HepG2 (cell line): ENCODE data around the gene RECK. TPM values are rescaled to one million over a fixed set of nuclear protein-coding genes. Genes with fewer than 3 reads are reported as not detected.

ENCODE experiments used
- ATAC-seq: fragments of 200-7000 bp; cut with Tn5 transposase; 3 replicates; pipeline ENCODE4 v1.9.1; 2020; ENCODE audit warnings: mild to moderate bottlenecking, moderate library complexity
- BruUV-seq: library from RNA; stranded (reverse); fragments of 400-500 nt; replicated peaks from 2 replicates; lab custom pipeline; 2021; lab: Mats Ljungman, UMichigan
- CTCF ChIA-PET: fragments of 300-600 bp; formaldehyde crosslinking; extraction: SDS; loops from one replicate; lab custom pipeline; 2021; ENCODE audit warnings: low total read pairs, inconsistent platforms, low intra/inter-chr PET ratio; lab: Yijun Ruan, JAX
- POLR2A ChIA-PET: fragments of 350-600 bp; sonication (Branson Sonifier 250); formaldehyde crosslinking; loops from one replicate; lab custom pipeline; 2020; ENCODE audit warnings: antibody characterized with exemption, inconsistent platforms; lab: Yijun Ruan, JAX
- DNase-seq: peaks from one replicate; pipeline ENCODE4 v3.0.0-alpha.2; 2015; ENCODE audit warnings: low spot score
- FAIRE-seq: peaks from 3 replicates; lab custom pipeline; 2011; peaks lifted over from hg19 to GRCh38; lab: Jason Lieb, UNC
- H2AFZ ChIP-seq: one replicate; pipeline ENCODE4 v1.6.1; 2011; ENCODE audit warnings: low read length, inconsistent platforms
- H3K27ac ChIP-seq: fragments of 300-600 bp; 3 replicates; pipeline ENCODE4 v1.8.0; 2011; ENCODE audit warnings: mixed run types, mild to moderate bottlenecking, mixed read lengths, low read length, inconsistent platforms; ENCODE audit not compliant: insufficient read depth; ENCODE audit errors: extremely low read length
- H3K27me3 ChIP-seq, 2 experiments: fragments of 200-600 bp in 1 of 2; 2 replicates in 1 of 2; 3 replicates in 1 of 2; pipeline versions ENCODE4 v1.6.0 to v1.8.0; 2011; ENCODE audit warnings: low read length in 2 of 2, mild to moderate bottlenecking in 2 of 2, moderate library complexity in 2 of 2, inconsistent platforms in 1 of 2; ENCODE audit not compliant: insufficient read depth in 2 of 2, control insufficient read depth in 1 of 2
- H3K36me3 ChIP-seq, 2 experiments: fragments of 200-600 bp in 1 of 2; replicated peaks in 1 of 2; 2 replicates in 1 of 2; 3 replicates in 1 of 2; pipeline versions ENCODE4 v1.5.1 to v1.8.0; 2011; ENCODE audit warnings: low read length in 2 of 2, inconsistent platforms in 1 of 2; ENCODE audit not compliant: insufficient read depth in 2 of 2, control insufficient read depth in 1 of 2
- H3K4me1 ChIP-seq: 2 replicates; pipeline ENCODE4 v1.5.1; 2012; ENCODE audit warnings: low read length, inconsistent platforms; ENCODE audit not compliant: insufficient read depth
- H3K4me2 ChIP-seq: 2 replicates; pipeline ENCODE4 v1.6.0; 2011; ENCODE audit warnings: low read depth, low read length, inconsistent platforms
- H3K4me3 ChIP-seq, 3 experiments: fragments of 200-600 bp in 1 of 3; sonication (generic), shearing (Covaris generic) in 1 of 3; replicated peaks in 1 of 3; 2 replicates each; pipeline ENCODE4 v1.5.1; 2011 to 2016; ENCODE audit warnings: low read length in 3 of 3, inconsistent platforms in 2 of 3, low read depth in 2 of 3, mild to moderate bottlenecking in 2 of 3, control low read depth in 1 of 3, mixed read lengths in 1 of 3; ENCODE audit not compliant: insufficient read depth in 1 of 3
- H3K79me2 ChIP-seq: one replicate; pipeline ENCODE4 v1.6.1; 2011; ENCODE audit warnings: low read length, inconsistent platforms; ENCODE audit not compliant: insufficient read depth
- H3K9ac ChIP-seq: 2 replicates; pipeline ENCODE4 v1.6.0; 2011; ENCODE audit warnings: mild to moderate bottlenecking, low read depth, low read length, inconsistent platforms; ENCODE audit not compliant: insufficient read depth
- H3K9me3 ChIP-seq: 2 replicates; pipeline ENCODE4 v1.5.1; 2012; ENCODE audit warnings: mild to moderate bottlenecking, low read length
- H4K20me1 ChIP-seq: 2 replicates; pipeline ENCODE4 v1.6.0; 2011; ENCODE audit warnings: inconsistent platforms, mild to moderate bottlenecking, low read length, moderate library complexity; ENCODE audit not compliant: insufficient read depth
- CCAR2 ChIP-seq: fragments of 200-400 bp; formaldehyde crosslinking; optimal IDR thresholded peaks from 2 replicates; pipeline ENCODE3; 2018; ENCODE audit warnings: low read depth, mild to moderate bottlenecking, low read length, moderate library complexity
- KLF15 ChIP-seq: sonication (generic); formaldehyde crosslinking; IDR thresholded peaks from 2 replicates; pipeline ENCODE4 v1.8.1; 2023; ENCODE audit warnings: borderline replicate concordance, mild to moderate bottlenecking, inconsistent platforms, missing genetic modification reagents, mixed read lengths
- NAIF1 ChIP-seq: sonication (generic); formaldehyde crosslinking; IDR thresholded peaks from 2 replicates; pipeline ENCODE4 v1.5.0; 2020; ENCODE audit warnings: mild to moderate bottlenecking, missing genetic modification reagents, borderline replicate concordance
- SP1 ChIP-seq, 2 experiments: fragments of 450-650 bp in 1 of 2; sonication (generic) in 1 of 2; formaldehyde crosslinking in 1 of 2; IDR thresholded peaks; 2 replicates each; pipeline versions ENCODE4 v1.4.0 to v1.6.1; 2016 to 2020; ENCODE audit warnings: missing genetic modification reagents in 1 of 2
- ZFP62 ChIP-seq: sonication (generic); formaldehyde crosslinking; IDR thresholded peaks from 2 replicates; pipeline ENCODE4 v1.4.0; 2020; ENCODE audit warnings: missing genetic modification reagents
- ZKSCAN5 ChIP-seq: sonication (generic); formaldehyde crosslinking; IDR thresholded peaks from 2 replicates; pipeline ENCODE4 v1.5.1; 2020; ENCODE audit warnings: mild to moderate bottlenecking, missing genetic modification reagents
- ZNF260 ChIP-seq: sonication (generic); formaldehyde crosslinking; IDR thresholded peaks from 2 replicates; pipeline ENCODE4 v1.4.0; 2020; ENCODE audit warnings: missing genetic modification reagents, low read depth, mild to moderate bottlenecking, borderline replicate concordance
- ZNF362 ChIP-seq: sonication (generic); formaldehyde crosslinking; IDR thresholded peaks from 2 replicates; pipeline ENCODE4 v1.4.0; 2020; ENCODE audit warnings: missing genetic modification reagents, mild to moderate bottlenecking, borderline replicate concordance
- ZNF740 ChIP-seq: sonication (generic); formaldehyde crosslinking; IDR thresholded peaks from 2 replicates; pipeline ENCODE4 v1.4.0; 2020; ENCODE audit warnings: missing genetic modification reagents
- ZSCAN20 ChIP-seq: sonication (generic); formaldehyde crosslinking; IDR thresholded peaks from 2 replicates; pipeline ENCODE4 v1.4.0; 2020; ENCODE audit warnings: missing genetic modification reagents, mild to moderate bottlenecking, borderline replicate concordance
- WGBS: methylation state at CpG from one replicate; pipeline ENCODE4 v1.1.6; 2017; ENCODE audit warnings: low lambda C conversion rate; 5-methylcytosine and 5-hydroxymethylcytosine counted together
- in situ Hi-C: cut with HindIII; loops from 2 replicates; pipeline ENCODE4 v1.10.0; 2017; ENCODE audit warnings: low pct_unique_long_range_greater_than_20kb; ENCODE audit not compliant: extremely low pct_ligation_motif_present
- intact Hi-C: fragments of 100-400 bp; cut with micrococcal nuclease; formaldehyde crosslinking; loops from one replicate; pipeline ENCODE4 v1.10.0; 2022; ENCODE audit not compliant: unreplicated experiment
- polyA plus RNA-seq, 8 experiments: library from polyadenylated mRNA; depleted of rRNA in 3 of 8; stranded (reverse) in 7 of 8; unstranded in 1 of 8; fragments of >200 nt; fragmentation: Illumina TruSeq in 4 of 8; extraction: Trizol in 4 of 8; gene quantifications; 2 replicates each; pipeline versions ENCODE4 v1.2.1 to v1.2.3, GENCODE V29; 2011 to 2016; ENCODE audit warnings: low read depth in 4 of 8, missing spikeins in 1 of 8, mixed read lengths in 1 of 8; ENCODE audit not compliant: insufficient read depth in 1 of 8
- total RNA-seq, 5 experiments: library from RNA; depleted of rRNA; stranded (reverse); fragments of >200 nt; fragmentation: Illumina TruSeq; extraction: Trizol; gene quantifications; 2 replicates each; pipeline ENCODE4 v1.2.3, GENCODE V29; 2016; ENCODE audit warnings: low read depth in 1 of 5
- TF ChIP-seq, protein P1 (sequence below), 2 experiments: sonication (generic) in 1 of 2; formaldehyde crosslinking in 1 of 2; IDR thresholded peaks; 2 replicates each; pipeline versions ENCODE4 v1.5.1 to v1.6.1; 2011 to 2020; ENCODE audit warnings: borderline replicate concordance in 1 of 2, low read depth in 1 of 2, low read length in 1 of 2, mild to moderate bottlenecking in 1 of 2, missing genetic modification reagents in 1 of 2, moderate library complexity in 1 of 2
- TF ChIP-seq, protein P2 (sequence below): sonication (generic); formaldehyde crosslinking; IDR thresholded peaks from 2 replicates; pipeline ENCODE4 v1.4.0; 2020; ENCODE audit warnings: mild to moderate bottlenecking, missing genetic modification reagents

Gene RECK
- total and polyA plus RNA-seq, 2 of the 13 experiments (the other 11 are each of a cell fraction or from before 2014, with no cell fraction given): 3.1 to 4.8 TPM

DNA sequence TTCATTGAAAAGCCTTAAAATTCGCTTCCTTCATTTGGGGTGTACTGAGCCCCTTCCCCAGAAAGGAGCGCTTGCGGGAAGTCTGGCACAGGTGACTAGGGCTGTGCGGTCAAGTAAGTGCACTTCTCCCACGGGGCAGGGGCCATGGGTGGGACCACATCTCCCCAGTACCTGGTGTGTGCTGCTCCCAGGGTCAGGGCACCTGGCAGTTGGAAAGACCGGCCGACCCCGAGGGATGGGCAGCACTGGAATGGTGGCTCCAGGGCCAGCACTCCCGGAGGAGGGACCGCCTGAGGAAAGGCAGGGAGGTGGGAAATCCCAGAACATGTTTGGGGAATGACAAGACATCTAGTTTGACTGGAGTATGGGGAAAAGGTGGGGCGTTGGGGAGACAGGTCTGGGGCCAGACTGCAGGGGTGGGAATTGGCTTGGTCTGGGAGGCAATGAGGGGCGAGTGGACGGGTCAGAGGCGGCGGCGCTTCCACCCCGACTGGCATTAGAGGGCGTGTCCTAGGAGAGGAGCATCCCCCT, 99.1 kb downstream of the RECK start:
- POLR2A ChIA-PET: no interaction called here
- Histone ChIP-seq H4K20me1 (no peaks in the 10 kb centered on the region), H3K4me1 (peaks cover 16% of the 10 kb centered on the region), H3K27me3 (peaks cover 16 to 58% of the 10 kb centered on the region in 2 experiments), H2AFZ (no peak overlapping the region), H3K27ac (no peak overlapping the region), H3K79me2 (no peaks in the 10 kb centered on the region), H3K9ac (no peak overlapping the region), H3K9me3 (no peaks in the 10 kb centered on the region), H3K4me3 (peak overlapping the region; percentile 38 to 71 (median 40); a peak in 4 of 6 replicates), H3K36me3 (no peaks in the 10 kb centered on the region), H3K4me2 (peak overlapping the region; percentile 81)
- 17% methylated on average over 14 of the region's 18 CpGs for WGBS
- TF ChIP-seq ZFP62 (CRISPR knock-in tag): no peak
- TF ChIP-seq ZNF740: no peak
- CTCF ChIA-PET: no interaction called here
- no peak for DNase-seq
- no peak for ATAC-seq
- in situ Hi-C loops (no loop called here), intact Hi-C loops (no loop called here)
- BruUV-seq: no TSS peak
- no peak for FAIRE-seq

DNA sequence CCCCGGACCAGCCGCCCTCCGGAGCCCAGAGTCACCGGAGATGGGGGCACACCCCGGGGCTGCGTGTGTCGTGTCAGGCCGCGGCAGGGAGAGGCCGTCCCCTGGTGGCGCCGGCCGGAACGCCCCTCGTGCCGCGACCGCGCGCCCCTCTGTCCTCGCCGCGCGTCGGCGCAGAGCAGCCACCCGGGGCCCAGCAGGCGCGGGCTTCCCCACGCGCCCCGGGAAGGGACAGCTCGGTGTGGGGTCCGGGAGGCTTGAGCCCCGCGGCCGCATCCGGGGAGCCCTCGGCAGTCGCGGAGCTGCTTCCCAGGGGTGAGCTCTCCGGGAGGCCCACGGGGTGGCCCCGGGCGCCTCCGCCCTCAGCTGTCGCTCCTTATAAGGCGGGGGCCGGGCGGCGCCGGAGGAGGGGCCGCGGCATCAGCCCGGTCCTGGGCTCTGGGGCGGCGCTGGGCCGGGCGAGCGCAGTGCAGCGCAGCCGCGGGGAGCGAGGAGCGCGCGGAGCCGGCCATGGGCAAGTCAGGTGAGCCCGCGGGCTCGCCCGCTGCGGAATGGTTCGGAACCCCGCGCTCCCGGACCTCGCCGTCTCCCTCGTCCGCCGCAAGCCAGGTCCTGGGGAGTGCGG, 99.7 kb downstream of the RECK start, which contains the start of gene GLIPR2:
GLIPR2 (plus strand) TSS at position 462 of the 622 bp plus-strand sequence; CDS start at position 508, 46 bp downstream.
- BruUV-seq: no TSS peak
- TF ChIP-seq, protein P1, sequence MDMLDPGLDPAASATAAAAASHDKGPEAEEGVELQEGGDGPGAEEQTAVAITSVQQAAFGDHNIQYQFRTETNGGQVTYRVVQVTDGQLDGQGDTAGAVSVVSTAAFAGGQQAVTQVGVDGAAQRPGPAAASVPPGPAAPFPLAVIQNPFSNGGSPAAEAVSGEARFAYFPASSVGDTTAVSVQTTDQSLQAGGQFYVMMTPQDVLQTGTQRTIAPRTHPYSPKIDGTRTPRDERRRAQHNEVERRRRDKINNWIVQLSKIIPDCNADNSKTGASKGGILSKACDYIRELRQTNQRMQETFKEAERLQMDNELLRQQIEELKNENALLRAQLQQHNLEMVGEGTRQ (IDR thresholded peaks at IDR 0.05; ENCODE audit: low read depth, low read length): no peak
- TF ChIP-seq, protein P1 (CRISPR knock-in tag; IDR thresholded peaks at IDR 0.05; ENCODE audit: borderline replicate concordance): no peak
- TF ChIP-seq KLF15 (no peak), ZKSCAN5 (CRISPR knock-in tag) (no peak), ZNF260 (CRISPR knock-in tag) (no peak), SP1 (IDR thresholded peaks at IDR 0.05) (no peak), SP1 (CRISPR knock-in tag; IDR thresholded peaks at IDR 0.05) (no peak), ZNF362 (CRISPR knock-in tag) (no peak), CCAR2 (no peak), NAIF1 (CRISPR knock-in tag) (no peak), ZSCAN20 (CRISPR knock-in tag) (0 out of 2 replicates have a peak, but pooled peaks have one; percentile 27)
- TF ChIP-seq, protein P2, sequence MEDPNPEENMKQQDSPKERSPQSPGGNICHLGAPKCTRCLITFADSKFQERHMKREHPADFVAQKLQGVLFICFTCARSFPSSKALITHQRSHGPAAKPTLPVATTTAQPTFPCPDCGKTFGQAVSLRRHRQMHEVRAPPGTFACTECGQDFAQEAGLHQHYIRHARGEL: no peak

More for the DNA sequence above, 99.7 kb downstream of the RECK start, which contains the start of gene GLIPR2:
- Histone ChIP-seq H3K9ac (0 out of 2 replicates have a peak within 1 kb of the TSS, but pooled peaks have one; percentile 15), H3K4me3 (peak within 1 kb of the TSS; percentile 40 to 71 (median 44)), H3K27ac (no peak within 1 kb of the TSS), H2AFZ (no peak within 1 kb of the TSS), H3K36me3 (no peaks in the 10 kb centered on the region), H3K4me1 (peaks cover 16% of the 10 kb centered on the region), H3K79me2 (no peaks in the 10 kb centered on the region), H3K9me3 (no peaks in the 10 kb centered on the region), H3K27me3 (peaks cover 17 to 60% of the 10 kb centered on the region in 2 experiments), H3K4me2 (peak within 1 kb of the TSS; percentile 81), H4K20me1 (no peaks in the 10 kb centered on the region)
- ChIA-PET POLR2A (no interaction called here), CTCF (no interaction called here)
- no peak for FAIRE-seq
- intact Hi-C loops: no loop called here
- peak; percentile 18 for DNase-seq
- in situ Hi-C loops: no loop called here
- peak; percentile 93 for ATAC-seq
- no CpG with 5 or more reads among the region's 83 CpGs for WGBS
